Endodermal cell (in vitro differentiated cells): ENCODE measurements around the gene VPS9D1. TPM values are rescaled to one million over a fixed set of nuclear protein-coding genes. Genes with fewer than 3 reads are reported as not detected.

ENCODE experiments used
- DNase-seq: peaks from one replicate; pipeline ENCODE4 v3.0.0-alpha.2; 2017
- H3K27ac ChIP-seq: 2 replicates; pipeline ENCODE4 v1.5.1; 2013; ENCODE audit warnings: mild to moderate bottlenecking, low read depth, low read length, moderate library complexity
- H3K27me3 ChIP-seq: 2 replicates; pipeline ENCODE4 v1.6.1; 2013; ENCODE audit warnings: mild to moderate bottlenecking, low read length, moderate library complexity; ENCODE audit not compliant: insufficient read depth, control insufficient read depth, poor library complexity, severe bottlenecking
- H3K36me3 ChIP-seq: 2 replicates; pipeline ENCODE4 v1.7.0; 2013; ENCODE audit warnings: mild to moderate bottlenecking, low read length, moderate library complexity; ENCODE audit not compliant: control insufficient read depth, insufficient read depth
- H3K4me1 ChIP-seq: one replicate; pipeline ENCODE4 v1.7.0; 2013; ENCODE audit warnings: low read length; ENCODE audit not compliant: control insufficient read depth, insufficient read depth
- H3K4me3 ChIP-seq: 2 replicates; pipeline ENCODE4 v1.5.1; 2013; ENCODE audit warnings: mild to moderate bottlenecking, low read length, moderate library complexity
- H3K9ac ChIP-seq: 2 replicates; pipeline ENCODE4 v1.6.1; 2013; ENCODE audit warnings: mild to moderate bottlenecking, low read length, moderate library complexity; ENCODE audit not compliant: poor library complexity, severe bottlenecking; ENCODE audit errors: extremely low read depth
- H3K9me3 ChIP-seq: 2 replicates; pipeline ENCODE4 v1.6.1; 2013; ENCODE audit warnings: mild to moderate bottlenecking, low read length, moderate library complexity; ENCODE audit not compliant: control insufficient read depth
- H3K27ac Mint-ChIP-seq: 2 replicates; pipeline ENCODE4 v1.8.0; 2020; ENCODE audit warnings: mixed read lengths
- H3K27me3 Mint-ChIP-seq: 2 replicates; pipeline ENCODE4 v1.8.0; 2021; ENCODE audit warnings: mild to moderate bottlenecking, mixed read lengths; ENCODE audit not compliant: insufficient read depth
- H3K36me3 Mint-ChIP-seq: 2 replicates; pipeline ENCODE4 v1.8.0; 2020; ENCODE audit warnings: low read depth, mixed read lengths
- H3K4me1 Mint-ChIP-seq: 2 replicates; pipeline ENCODE4 v1.8.0; 2020; ENCODE audit warnings: mixed read lengths
- H3K4me3 Mint-ChIP-seq: 2 replicates; pipeline ENCODE4 v1.8.0; 2020; ENCODE audit warnings: mild to moderate bottlenecking, moderate library complexity, mixed read lengths
- H3K9me3 Mint-ChIP-seq: 2 replicates; pipeline ENCODE4 v1.8.0; 2020; ENCODE audit warnings: mild to moderate bottlenecking, mixed read lengths
- CTCF ChIP-seq: fragments of 200-600 bp; sonication (generic); conservative IDR thresholded peaks from 2 replicates; pipeline ENCODE4 v1.5.0; 2021; ENCODE audit warnings: antibody characterized with exemption, mild to moderate bottlenecking
- WGBS, 2 experiments: methylation state at CpG; one replicate each; pipeline versions ENCODE4 v1.1.5 to v1.1.7; 2013; ENCODE audit warnings: missing lambda C conversion rate in 2 of 2, mixed read lengths in 1 of 2; ENCODE audit not compliant: insufficient coverage in 1 of 2, insufficient read length in 1 of 2; 5-methylcytosine and 5-hydroxymethylcytosine counted together
- total RNA-seq, 2 donors: library from RNA; stranded (reverse); fragmentation: NEBNext Ultra II Directional in 1 of 2; extraction: Animal tissue kit (Norgen Biotek cat#: 25700) in 1 of 2; gene quantifications; 2 replicates in 1 of 2; 3 replicates in 1 of 2; pipeline ENCODE4 v1.2.1, GENCODE V29; 2021

VPS9D1 gene
- total RNA-seq, 2 donors from 2014 or later = 7.4 to 10.0 TPM

DNA sequence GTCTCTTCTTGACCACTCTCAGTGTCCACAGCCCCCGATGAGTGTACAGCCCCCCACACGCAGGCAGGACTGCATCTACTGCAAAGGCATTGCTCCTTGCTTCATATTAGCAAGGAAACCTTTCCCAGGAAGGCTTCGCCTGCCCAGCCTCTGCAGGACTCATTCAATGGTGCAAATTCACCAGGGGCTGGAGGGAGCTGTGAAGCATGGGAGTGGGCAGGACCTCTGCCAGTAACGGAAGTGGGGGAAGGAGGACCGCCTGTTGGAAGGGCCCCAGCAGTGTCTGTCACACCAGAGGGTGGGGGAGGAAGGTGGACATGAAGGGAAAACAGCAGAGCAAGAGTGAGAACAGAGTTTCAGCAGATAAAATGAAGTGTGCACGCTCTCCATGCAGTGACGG, 60.6 kb downstream of the VPS9D1 start:
- no peak overlapping the region for H3K9ac ChIP-seq
- Mint-ChIP-seq H3K9me3 (peaks cover 34% of the 10 kb centered on the region), H3K27me3 (no peaks in the 10 kb centered on the region), H3K4me3 (no peak overlapping the region), H3K27ac (no peak overlapping the region), H3K4me1 (peaks cover 5% of the 10 kb centered on the region), H3K36me3 (peaks cover 70% of the 10 kb centered on the region)
- no peaks in the 10 kb centered on the region for H3K27me3 ChIP-seq
- no peaks in the 10 kb centered on the region for H3K4me1 ChIP-seq
- no peak overlapping the region for H3K4me3 ChIP-seq
- no peak for DNase-seq
- no peak overlapping the region for H3K27ac ChIP-seq
- peaks cover 52% of the 10 kb centered on the region for H3K36me3 ChIP-seq
- WGBS, 2 experiments = 94 to 98% methylated on average over 5 to 7 of the region's 7 CpGs
- peaks cover 20% of the 10 kb centered on the region for H3K9me3 ChIP-seq
- TF ChIP-seq CTCF = no peak

GRCh38 chr16:89658221-89658879, 62.3 kb downstream of the VPS9D1 start:
- H3K9me3 Mint-ChIP-seq = peaks cover 19% of the 10 kb centered on the region
- no peak overlapping the region for H3K27ac Mint-ChIP-seq
- peak; percentile 67 for DNase-seq

DNA sequence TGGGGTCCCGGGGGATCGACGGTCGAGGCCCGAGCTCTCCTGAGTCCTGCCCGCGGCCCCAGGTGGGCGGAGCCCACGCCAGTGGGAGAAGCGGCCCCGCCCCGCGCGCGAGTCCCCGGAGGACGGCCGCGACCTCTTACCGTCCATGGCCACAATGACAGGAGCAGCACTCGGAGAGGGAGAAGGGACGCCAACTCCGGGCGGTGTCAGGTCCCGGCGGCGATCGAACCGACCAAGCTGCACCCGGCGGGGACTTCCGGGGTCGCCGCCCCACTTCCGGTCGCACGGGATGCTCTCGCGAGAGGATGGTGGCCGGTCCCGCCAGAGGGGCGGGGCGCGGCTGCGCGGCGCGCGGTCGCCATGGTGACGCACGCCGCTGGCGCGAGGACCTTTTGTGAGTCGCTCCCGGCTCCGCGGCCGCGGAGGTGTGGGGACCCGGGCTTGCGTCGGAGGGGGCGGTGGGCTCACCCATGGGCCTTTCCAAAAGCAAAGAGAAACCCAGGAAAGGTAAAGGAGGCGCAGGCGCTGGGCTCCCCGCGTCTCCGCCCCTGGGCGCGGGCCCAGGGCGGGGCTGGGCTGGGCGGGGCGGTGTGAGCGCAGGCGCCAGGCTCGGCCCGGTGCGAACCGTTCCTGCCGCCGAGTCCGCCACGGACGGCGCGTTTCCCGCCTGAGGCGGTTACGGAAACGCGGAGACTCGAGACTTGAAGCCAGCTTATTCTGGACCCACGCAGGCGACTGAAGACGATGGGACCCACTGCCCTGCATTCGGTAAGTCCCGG, 63.1 kb downstream of the VPS9D1 start, which contains the start of the genes CHMP1A and SPATA33:
CHMP1A (minus strand) TSS at position 267 of the 779 bp plus-strand sequence; CDS start at position 147, 120 bp downstream.
SPATA33 (plus strand) TSS at position 395 of the 779 bp plus-strand sequence; CDS start at position 471, 76 bp downstream.
- peaks cover 57% of the 10 kb centered on the region for H3K36me3 Mint-ChIP-seq
- Histone ChIP-seq H3K9me3 (peaks cover 9% of the 10 kb centered on the region), H3K4me3 (peak within 1 kb of the TSS; percentile 90), H3K4me1 (no peaks in the 10 kb centered on the region), H3K36me3 (peaks cover 41% of the 10 kb centered on the region), H3K27me3 (no peaks in the 10 kb centered on the region), H3K9ac (peak within 1 kb of the TSS; percentile 82), H3K27ac (peak within 1 kb of the TSS; percentile 49)
- peak within 1 kb of the TSS; percentile 81 for H3K4me3 Mint-ChIP-seq
- 0% methylated on average over 64 to 99 of the region's 99 CpGs for WGBS, 2 experiments
- no peak for TF ChIP-seq CTCF
- peak; percentile 96 for DNase-seq
- peak within 1 kb of the TSS; percentile 74 for H3K27ac Mint-ChIP-seq
- H3K27me3 Mint-ChIP-seq = no peaks in the 10 kb centered on the region
- H3K9me3 Mint-ChIP-seq = peaks cover 16% of the 10 kb centered on the region
- peaks cover 5% of the 10 kb centered on the region for H3K4me1 Mint-ChIP-seq

More at GRCh38 chr16:89658221-89658879, 62.3 kb downstream of the VPS9D1 start:
- Mint-ChIP-seq H3K36me3 (peaks cover 63% of the 10 kb centered on the region), H3K4me3 (peak overlapping the region; percentile 81), H3K27me3 (no peaks in the 10 kb centered on the region), H3K4me1 (peaks cover 5% of the 10 kb centered on the region)
- Histone ChIP-seq H3K27ac (no peak overlapping the region), H3K4me3 (peak overlapping the region; percentile 90), H3K27me3 (no peaks in the 10 kb centered on the region), H3K4me1 (no peaks in the 10 kb centered on the region), H3K36me3 (peaks cover 48% of the 10 kb centered on the region), H3K9ac (peak overlapping the region; percentile 82), H3K9me3 (peaks cover 17% of the 10 kb centered on the region)
- no peak for TF ChIP-seq CTCF
- 21 to 27% methylated on average over 22 to 27 of the region's 27 CpGs for WGBS, 2 experiments

Other genes with a start within 250 kb of the VPS9D1 start
- 100 to 1,000 TPM; 118 to 159 TPM for gene ANKRD11, start 230.3 kb downstream of the VPS9D1 start, total RNA-seq
- 100 to 1,000 TPM; 153 to 156 TPM for gene SPG7, start 212.5 kb downstream of the VPS9D1 start, total RNA-seq
- 1,000 to 10,000 TPM; 1,911 to 2,019 TPM for gene RPL13, start 160.2 kb downstream of the VPS9D1 start, total RNA-seq
- 1 to 10 TPM; 1.5 to 2.1 TPM for gene CPNE7, start 145.1 kb downstream of the VPS9D1 start, total RNA-seq
- gene DPEP1, start 107.3 kb downstream of the VPS9D1 start, total RNA-seq = 1 to 10 TPM in 1 of 2 donors, under 1 TPM in 1; 0.88 to 3.2 TPM
- gene CHMP1A, start 63.2 kb downstream of the VPS9D1 start, total RNA-seq = 100 to 1,000 TPM; 104 to 106 TPM
- gene SPATA33, start 63.1 kb downstream of the VPS9D1 start, total RNA-seq = 10 to 100 TPM; 21.8 to 28.7 TPM
- 100 to 1,000 TPM; 108 to 123 TPM for gene CDK10, start 34.2 kb downstream of the VPS9D1 start, total RNA-seq
- gene SPATA2L, start 19.2 kb downstream of the VPS9D1 start, total RNA-seq = 10 to 100 TPM; 22.9 to 28.8 TPM
- gene ZNF276, start 639 bp upstream of the VPS9D1 start, total RNA-seq = 10 to 100 TPM; 28.2 to 32.6 TPM
- 100 to 1,000 TPM; 131 to 165 TPM for gene FANCA, start 95.7 kb upstream of the VPS9D1 start, total RNA-seq
- 10 to 100 TPM; 12.8 to 12.9 TPM for gene SPIRE2, start 107.6 kb upstream of the VPS9D1 start, total RNA-seq
- gene TCF25, start 152.7 kb upstream of the VPS9D1 start, total RNA-seq = 100 to 1,000 TPM; 172 to 176 TPM
- 1 to 10 TPM; 3.4 to 4.8 TPM for gene MC1R, start 198.0 kb upstream of the VPS9D1 start, total RNA-seq
- 100 to 1,000 TPM; 109 to 140 TPM for gene TUBB3, start 202.4 kb upstream of the VPS9D1 start, total RNA-seq
- 10 to 100 TPM; 74.9 to 81.2 TPM for gene DEF8, start 227.9 kb upstream of the VPS9D1 start, total RNA-seq